Endometrial microvascular endothelial cells (primary cell): ENCODE data around the gene NDST1. TPM values are rescaled to one million over a fixed set of nuclear protein-coding genes. Genes with fewer than 3 reads are reported as not detected.

Experiments
- in situ Hi-C: cut with HindIII; loops from 2 replicates; pipeline ENCODE4 v1.10.0; 2017; ENCODE audit warnings: low sequenced_read_pairs, low pct_unique_long_range_greater_than_20kb; ENCODE audit errors: inconsistent ontology term
- total RNA-seq: library from RNA; depleted of rRNA; stranded (reverse); fragments of >200 nt; gene quantifications from one replicate; pipeline ENCODE4 v1.2.3, GENCODE V29; 2015; ENCODE audit errors: inconsistent ontology term

The NDST1 gene
- total RNA-seq, 1 donor from 2014 or later: 151 TPM

GRCh38 chr5:150487199-150488061, 20.5 kb upstream of the NDST1 start:
- in situ Hi-C loops: no loop called here

- in situ Hi-C loops: no loop called here
Measured at GRCh38 chr5:150488519-150489359, 19.2 kb upstream of the NDST1 start.

GRCh38 chr5:150489360-150490295, 18.3 kb upstream of the NDST1 start:
- in situ Hi-C loops: no loop called here

GRCh38 chr5:150490296-150490669, 17.6 kb upstream of the NDST1 start:
- in situ Hi-C loops: no loop called here

- in situ Hi-C loops: no loop called here
Measured at GRCh38 chr5:150490754-150491153, 17.2 kb upstream of the NDST1 start.

- in situ Hi-C loops: no loop called here
Measured at GRCh38 chr5:150491876-150492275, 16.1 kb upstream of the NDST1 start.

GRCh38 chr5:150492621-150493020, 15.3 kb upstream of the NDST1 start:
- in situ Hi-C loops: no loop called here

- in situ Hi-C loops: no loop called here
Measured at GRCh38 chr5:150496098-150496497, 11.8 kb upstream of the NDST1 start.

- in situ Hi-C loops: no loop called here
Measured at GRCh38 chr5:150496534-150496933, 11.4 kb upstream of the NDST1 start.

GRCh38 chr5:150497274-150497988, 10.5 kb upstream of the NDST1 start:
- in situ Hi-C loops: no loop called here

GRCh38 chr5:150497989-150498317, 10.0 kb upstream of the NDST1 start:
- in situ Hi-C loops: no loop called here

- in situ Hi-C loops: no loop called here
Measured at GRCh38 chr5:150498501-150498900, 9.4 kb upstream of the NDST1 start.

- in situ Hi-C loops: no loop called here
Measured at GRCh38 chr5:150498971-150499370, 9.0 kb upstream of the NDST1 start.

- in situ Hi-C loops: no loop called here
Measured at GRCh38 chr5:150499437-150499956, 8.4 kb upstream of the NDST1 start.

- in situ Hi-C loops: no loop called here
Measured at GRCh38 chr5:150500328-150500841, 7.5 kb upstream of the NDST1 start.

GRCh38 chr5:150500905-150501304, 7.0 kb upstream of the NDST1 start:
- in situ Hi-C loops: no loop called here

- in situ Hi-C loops: no loop called here
Measured at GRCh38 chr5:150502106-150502505, 5.8 kb upstream of the NDST1 start.

GRCh38 chr5:150502847-150503246, 5.1 kb upstream of the NDST1 start:
- in situ Hi-C loops: no loop called here
